GM10847 (cell line): ENCODE results near the gene ARFIP2.

Experiments
- POLR2A ChIP-seq: IDR thresholded peaks from 2 replicates; pipeline ENCODE4 v1.6.1; 2011; ENCODE audit not compliant: insufficient read length; ENCODE audit errors: extremely low read depth

ARFIP2 gene

GRCh38 chr11:6488821-6489220, 7.7 kb upstream of the ARFIP2 start:
- no peak for TF ChIP-seq POLR2A

- TF ChIP-seq POLR2A = no peak
Observed at GRCh38 chr11:6488342-6488741, 7.2 kb upstream of the ARFIP2 start.

- no peak for TF ChIP-seq POLR2A
Observed at GRCh38 chr11:6486938-6487337, 5.8 kb upstream of the ARFIP2 start.

GRCh38 chr11:6486256-6486655, 5.1 kb upstream of the ARFIP2 start:
- no peak for TF ChIP-seq POLR2A

GRCh38 chr11:6485661-6486060, 4.5 kb upstream of the ARFIP2 start:
- no peak for TF ChIP-seq POLR2A

GRCh38 chr11:6483015-6483414, 1.9 kb upstream of the ARFIP2 start:
- TF ChIP-seq POLR2A = no peak

- TF ChIP-seq POLR2A = no peak
Observed at GRCh38 chr11:6482441-6482840, 1.3 kb upstream of the ARFIP2 start.

GRCh38 chr11:6481924-6482275, 769 bp upstream of the ARFIP2 start:
- TF ChIP-seq POLR2A = no peak

- no peak for TF ChIP-seq POLR2A
Observed at GRCh38 chr11:6480299-6480914, 724 bp downstream of the ARFIP2 start.

GRCh38 chr11:6476571-6476970, 4.6 kb downstream of the ARFIP2 start:
- no peak for TF ChIP-seq POLR2A

- no peak for TF ChIP-seq POLR2A
Observed at GRCh38 chr11:6475936-6476335, 5.2 kb downstream of the ARFIP2 start.

- no peak for TF ChIP-seq POLR2A
Observed at GRCh38 chr11:6474806-6475500, 6.2 kb downstream of the ARFIP2 start.

- no peak for TF ChIP-seq POLR2A
Observed at GRCh38 chr11:6474413-6474792, 6.7 kb downstream of the ARFIP2 start.

- TF ChIP-seq POLR2A = no peak
Observed at GRCh38 chr11:6473451-6474412, 7.4 kb downstream of the ARFIP2 start, which contains the start of gene TRIM3. Gene TRIM3, minus strand, starts transcription at chr11:6473941. Its CDS starts 8,246 bp downstream, at chr11:6465695.

- TF ChIP-seq POLR2A = no peak
Observed at GRCh38 chr11:6472934-6473333, 8.2 kb downstream of the ARFIP2 start.

- no peak for TF ChIP-seq POLR2A
Observed at GRCh38 chr11:6469599-6469998, 11.5 kb downstream of the ARFIP2 start.
